DOHH2 (cell line): Measurements from ENCODE around the gene POMP.

Source experiments
- H3F3A ChIP-seq: fragments of 200-600 bp; sonication (generic), shearing (Covaris generic); 2 replicates; pipeline ENCODE4 v1.6.0; 2016; ENCODE audit warnings: antibody characterized with exemption, mild to moderate bottlenecking; ENCODE audit not compliant: control insufficient read depth, insufficient read depth
- H3K27ac ChIP-seq: fragments of 200-600 bp; sonication (generic); 2 replicates; pipeline ENCODE4 v1.5.1; 2014; ENCODE audit warnings: low read depth, mild to moderate bottlenecking, low read length, moderate library complexity
- H3K27me3 ChIP-seq: fragments of 200-600 bp; sonication (generic); 2 replicates; pipeline ENCODE4 v1.6.1; 2014; ENCODE audit warnings: mild to moderate bottlenecking, low read length, mixed read lengths; ENCODE audit not compliant: control insufficient read depth
- H3K36me3 ChIP-seq: fragments of 200-600 bp; sonication (generic); 2 replicates; pipeline ENCODE4 v1.6.1; 2014; ENCODE audit warnings: mild to moderate bottlenecking, low read length, moderate library complexity, mixed read lengths; ENCODE audit not compliant: control insufficient read depth
- H3K4me1 ChIP-seq: fragments of 200-600 bp; sonication (generic); 2 replicates; pipeline ENCODE4 v1.6.1; 2014; ENCODE audit warnings: mild to moderate bottlenecking, low read length, mixed read lengths; ENCODE audit not compliant: control insufficient read depth
- H3K4me2 ChIP-seq: fragments of 200-600 bp; sonication (generic); 2 replicates; pipeline ENCODE4 v1.6.0; 2014; ENCODE audit warnings: mild to moderate bottlenecking, low read length, moderate library complexity
- H3K4me3 ChIP-seq: fragments of 200-600 bp; sonication (generic); 2 replicates; pipeline ENCODE4 v1.5.1; 2014; ENCODE audit warnings: mild to moderate bottlenecking, low read length, mixed read lengths
- H3K79me2 ChIP-seq: fragments of 200-600 bp; sonication (generic); 2 replicates; pipeline ENCODE4 v1.6.1; 2014; ENCODE audit warnings: mild to moderate bottlenecking, low read length, mixed read lengths; ENCODE audit not compliant: control insufficient read depth
- H3K9me2 ChIP-seq: fragments of 200-600 bp; sonication (generic); replicated peaks from 2 replicates; pipeline ENCODE4 v1.6.1; 2014; ENCODE audit warnings: mild to moderate bottlenecking, low read length, mixed read lengths; ENCODE audit not compliant: control insufficient read depth
- H3K9me3 ChIP-seq: fragments of 200-600 bp; sonication (generic); 2 replicates; pipeline ENCODE4 v1.6.1; 2014; ENCODE audit warnings: antibody characterized with exemption, low read length, mixed read lengths; ENCODE audit not compliant: control insufficient read depth, insufficient read depth
- H4K20me1 ChIP-seq: fragments of 200-600 bp; sonication (generic); 2 replicates; pipeline ENCODE4 v1.6.0; 2014; ENCODE audit warnings: low read depth, mild to moderate bottlenecking, antibody characterized with exemption, low read length, moderate library complexity; ENCODE audit not compliant: control insufficient read depth, insufficient read depth
- CTCF ChIP-seq: fragments of 200-600 bp; sonication (generic); IDR thresholded peaks from one replicate; pipeline ENCODE4 v1.5.1; 2014; ENCODE audit warnings: antibody characterized with exemption, mild to moderate bottlenecking, low read depth, low read length; ENCODE audit not compliant: poor library complexity, severe bottlenecking
- EZH2phosphoT487 ChIP-seq: fragments of 200-600 bp; sonication (generic); IDR thresholded peaks from 2 replicates; pipeline ENCODE4 v1.6.1; 2017; ENCODE audit warnings: borderline replicate concordance, mild to moderate bottlenecking, antibody characterized with exemption, low read length, moderate library complexity, mixed read lengths

The POMP gene

GRCh38 chr13:28719227-28720055 lies 60.5 kb downstream of the POMP start:
- Histone ChIP-seq H3K4me2 (peak overlapping the region; percentile 96), H3K4me1 (peaks cover 15% of the 10 kb centered on the region), H4K20me1 (no peaks in the 10 kb centered on the region), H3F3A (no peaks in the 10 kb centered on the region), H3K27ac (no peak overlapping the region), H3K9me2 (no peaks in the 10 kb centered on the region), H3K79me2 (no peaks in the 10 kb centered on the region), H3K36me3 (no peaks in the 10 kb centered on the region), H3K27me3 (no peaks in the 10 kb centered on the region), H3K4me3 (peak overlapping the region; percentile 91), H3K9me3 (no peaks in the 10 kb centered on the region)
- no peak for TF ChIP-seq CTCF
- TF ChIP-seq EZH2phosphoT487, result no peak

GRCh38 chr13:28723806-28724205 lies 64.9 kb downstream of the POMP start:
- H3F3A ChIP-seq, result no peaks in the 10 kb centered on the region
- no peaks in the 10 kb centered on the region for H4K20me1 ChIP-seq
- TF ChIP-seq CTCF (no peak), EZH2phosphoT487 (no peak)
- H3K4me1 ChIP-seq, result peaks cover 7% of the 10 kb centered on the region
- H3K9me3 ChIP-seq, result no peaks in the 10 kb centered on the region
- no peak overlapping the region for H3K4me3 ChIP-seq
- no peaks in the 10 kb centered on the region for H3K9me2 ChIP-seq
- peaks cover 6% of the 10 kb centered on the region for H3K27me3 ChIP-seq
- H3K36me3 ChIP-seq, result no peaks in the 10 kb centered on the region
- H3K4me2 ChIP-seq, result no peak overlapping the region
- no peaks in the 10 kb centered on the region for H3K79me2 ChIP-seq
- no peak overlapping the region for H3K27ac ChIP-seq

GRCh38 chr13:28725046-28725610 lies 66.2 kb downstream of the POMP start:
- no peak overlapping the region for H3K4me3 ChIP-seq
- H3F3A ChIP-seq, result no peaks in the 10 kb centered on the region
- H4K20me1 ChIP-seq, result no peaks in the 10 kb centered on the region
- H3K27me3 ChIP-seq, result peaks cover 6% of the 10 kb centered on the region
- no peak overlapping the region for H3K27ac ChIP-seq
- no peaks in the 10 kb centered on the region for H3K9me2 ChIP-seq
- no peaks in the 10 kb centered on the region for H3K4me1 ChIP-seq
- H3K4me2 ChIP-seq, result no peak overlapping the region
- TF ChIP-seq EZH2phosphoT487 (no peak), CTCF (no peak)
- no peaks in the 10 kb centered on the region for H3K9me3 ChIP-seq
- no peaks in the 10 kb centered on the region for H3K79me2 ChIP-seq
- H3K36me3 ChIP-seq, result no peaks in the 10 kb centered on the region
